Lower lobe of right lung (tissue), 2 donors: ENCODE data around the gene CDC42SE2. TPM values are rescaled to one million over a fixed set of nuclear protein-coding genes. Genes with fewer than 3 reads are reported as not detected.

Experiments
- ATAC-seq, 2 donors: fragments of 200-7000 bp; cut with Tn5 transposase; one replicate each; pipeline ENCODE4 v1.9.1; 2020 to 2022; ENCODE audit warnings: mild to moderate bottlenecking in 2 of 2, moderate library complexity in 2 of 2
- DNase-seq: peaks from one replicate; pipeline ENCODE4 v3.0.0-alpha.2; 2020
- H3K27ac ChIP-seq: fragments of 200-600 bp; one replicate; pipeline ENCODE4 v1.8.0; 2022
- H3K27me3 ChIP-seq: fragments of 200-600 bp; one replicate; pipeline ENCODE4 v1.8.0; 2022; ENCODE audit warnings: low read depth
- H3K36me3 ChIP-seq: fragments of 200-600 bp; one replicate; pipeline ENCODE4 v1.8.0; 2022; ENCODE audit warnings: mild to moderate bottlenecking
- H3K4me1 ChIP-seq: fragments of 200-600 bp; one replicate; pipeline ENCODE4 v1.8.0; 2022
- H3K4me3 ChIP-seq: fragments of 200-600 bp; one replicate; pipeline ENCODE4 v1.8.0; 2022; ENCODE audit warnings: mild to moderate bottlenecking
- H3K9me3 ChIP-seq: fragments of 200-600 bp; one replicate; pipeline ENCODE4 v1.8.0; 2022
- CTCF ChIP-seq: fragments of 200-600 bp; IDR thresholded peaks from one replicate; pipeline ENCODE4 v1.8.0; 2022; ENCODE audit warnings: antibody characterized with exemption, mild to moderate bottlenecking
- intact Hi-C: fragments of 100-400 bp; cut with DNase I; formaldehyde crosslinking; loops from one replicate; pipeline ENCODE4 v1.11.0; 2022
- total RNA-seq: library from RNA; stranded (reverse); fragmentation: NEBNext Ultra II Directional; extraction: Animal tissue kit (Norgen Biotek cat#: 25700); gene quantifications from one replicate; pipeline ENCODE4 v1.2.1, GENCODE V29; 2021
- donor health status: DM: no; HTN: yes; CAD: no; lungs with severe emphysema.

The CDC42SE2 gene
- total RNA-seq, 1 donor from 2014 or later, result 38.7 TPM

- Histone ChIP-seq H3K27ac (no peak overlapping the region), H3K4me3 (no peak overlapping the region), H3K4me1 (peaks cover 10% of the 10 kb centered on the region), H3K9me3 (no peaks in the 10 kb centered on the region), H3K27me3 (no peaks in the 10 kb centered on the region), H3K36me3 (no peaks in the 10 kb centered on the region)
- intact Hi-C loops, result no loop called here
- no peak for TF ChIP-seq CTCF
- DNase-seq (no peak), ATAC-seq (no peak)
Observed at GRCh38 chr5:131259326-131259725, 4.5 kb upstream of the CDC42SE2 start.

- no peak overlapping the region for H3K27ac ChIP-seq
- intact Hi-C loops, result no loop called here
Observed at GRCh38 chr5:131260895-131261294, 3.0 kb upstream of the CDC42SE2 start.

GRCh38 chr5:131261483-131261882 lies 2.4 kb upstream of the CDC42SE2 start:
- no peaks in the 10 kb centered on the region for H3K9me3 ChIP-seq
- H3K27ac ChIP-seq, result no peak overlapping the region
- intact Hi-C loops, result no loop called here
- ATAC-seq (no peak), DNase-seq (no peak)
- peaks cover 22% of the 10 kb centered on the region for H3K4me1 ChIP-seq
- TF ChIP-seq CTCF, result no peak
- no peaks in the 10 kb centered on the region for H3K36me3 ChIP-seq
- H3K27me3 ChIP-seq, result no peaks in the 10 kb centered on the region
- no peak overlapping the region for H3K4me3 ChIP-seq

More at GRCh38 chr5:131260895-131261294, 3.0 kb upstream of the CDC42SE2 start:
- no peak overlapping the region for H3K4me3 ChIP-seq
- ATAC-seq (no peak), DNase-seq (no peak)
- no peaks in the 10 kb centered on the region for H3K9me3 ChIP-seq
- TF ChIP-seq CTCF, result no peak
- no peaks in the 10 kb centered on the region for H3K36me3 ChIP-seq
- H3K4me1 ChIP-seq, result peaks cover 16% of the 10 kb centered on the region
- no peaks in the 10 kb centered on the region for H3K27me3 ChIP-seq

- H3K27ac ChIP-seq, result peak overlapping the region; percentile 94
- peaks cover 18% of the 10 kb centered on the region for H3K4me1 ChIP-seq
- no peaks in the 10 kb centered on the region for H3K36me3 ChIP-seq
- intact Hi-C loops, result no loop called here
- peak overlapping the region; percentile 86 for H3K4me3 ChIP-seq
- H3K27me3 ChIP-seq, result no peaks in the 10 kb centered on the region
- no peak for DNase-seq
- no peak for TF ChIP-seq CTCF
- ATAC-seq, result peak in 1 of 2 donors; percentile 1
- H3K9me3 ChIP-seq, result no peaks in the 10 kb centered on the region
Observed at GRCh38 chr5:131262953-131263541, 806 bp upstream of the CDC42SE2 start.

- no peak for TF ChIP-seq CTCF
- Histone ChIP-seq H3K4me1 (peaks cover 26% of the 10 kb centered on the region), H3K36me3 (no peaks in the 10 kb centered on the region), H3K27ac (peak overlapping the region; percentile 94), H3K4me3 (peak overlapping the region; percentile 86), H3K27me3 (no peaks in the 10 kb centered on the region), H3K9me3 (no peaks in the 10 kb centered on the region)
- ATAC-seq (peak; percentile 53 to 57), DNase-seq (peak; percentile 63)
- intact Hi-C loops, result no loop called here
Observed at GRCh38 chr5:131264451-131265099, 722 bp downstream of the CDC42SE2 start.
